Hematopoietic multipotent progenitor cell (in vitro differentiated cells): ENCODE results near the gene CHTF18. TPM values are rescaled to one million over a fixed set of nuclear protein-coding genes. Genes with fewer than 3 reads are reported as not detected.

Experiments
- DNase-seq, 3 donors: peaks; one replicate each; pipeline ENCODE4 v3.0.0-alpha.2; 2011 to 2015; ENCODE audit warnings: low read depth in 2 of 3, low spot score in 2 of 3
- total RNA-seq: library from RNA; depleted of rRNA; stranded (reverse); fragments of >200 nt; gene quantifications from one replicate; pipeline ENCODE4 v1.2.3, GENCODE V29; 2012

CHTF18 gene
- total RNA-seq, 1 donor, result 25.3 TPM

DNA sequence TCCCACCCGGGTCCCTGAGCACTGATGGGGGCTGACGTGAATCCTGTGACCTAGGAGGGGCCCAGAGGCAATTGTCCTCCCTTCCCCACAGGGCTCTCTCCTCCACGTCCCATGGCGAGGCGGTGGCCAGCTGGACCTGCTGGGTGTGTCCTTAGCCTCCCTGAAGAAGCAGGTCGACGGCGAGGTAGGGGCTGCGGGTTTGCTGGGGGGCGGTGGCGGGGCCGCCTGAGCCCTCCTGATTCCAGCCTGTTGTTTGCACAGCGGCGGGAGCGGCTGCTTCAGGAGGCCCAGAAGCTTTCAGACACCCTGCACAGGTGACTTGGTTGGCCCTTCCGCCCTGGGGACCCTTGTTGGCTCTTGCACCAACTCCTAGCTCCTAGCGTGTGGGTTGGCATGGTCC is 1.7 kb downstream of the CHTF18 start:
- no peak for DNase-seq

DNA sequence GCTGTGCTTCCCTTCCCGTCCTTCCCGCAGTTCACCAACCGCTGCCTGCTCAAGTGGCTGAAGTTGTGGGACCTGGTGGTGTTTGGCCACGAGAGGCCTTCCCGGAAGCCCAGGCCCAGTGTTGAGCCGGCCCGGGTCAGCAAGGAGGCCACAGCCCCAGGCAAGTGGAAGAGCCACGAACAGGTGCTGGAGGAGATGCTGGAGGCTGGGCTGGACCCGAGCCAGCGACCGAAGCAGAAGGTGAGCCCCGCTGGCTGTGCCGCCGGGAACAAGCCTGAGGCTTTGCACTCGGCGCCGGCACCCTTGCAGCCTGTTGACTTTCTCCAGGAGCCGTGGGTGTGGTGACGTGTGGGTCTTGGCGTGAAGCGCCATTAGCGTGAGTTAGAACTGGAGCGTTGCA is 2.7 kb downstream of the CHTF18 start:
- DNase-seq, result no peak

- no peak for DNase-seq
These were observed 4.0 kb downstream of the CHTF18 start for GRCh38 chr16:792221-792995.

- DNase-seq, result no peak
These were observed 5.0 kb downstream of the CHTF18 start for GRCh38 chr16:793414-793813.

- DNase-seq, result no peak
These were observed 5.8 kb downstream of the CHTF18 start for GRCh38 chr16:794091-794822.

DNA sequence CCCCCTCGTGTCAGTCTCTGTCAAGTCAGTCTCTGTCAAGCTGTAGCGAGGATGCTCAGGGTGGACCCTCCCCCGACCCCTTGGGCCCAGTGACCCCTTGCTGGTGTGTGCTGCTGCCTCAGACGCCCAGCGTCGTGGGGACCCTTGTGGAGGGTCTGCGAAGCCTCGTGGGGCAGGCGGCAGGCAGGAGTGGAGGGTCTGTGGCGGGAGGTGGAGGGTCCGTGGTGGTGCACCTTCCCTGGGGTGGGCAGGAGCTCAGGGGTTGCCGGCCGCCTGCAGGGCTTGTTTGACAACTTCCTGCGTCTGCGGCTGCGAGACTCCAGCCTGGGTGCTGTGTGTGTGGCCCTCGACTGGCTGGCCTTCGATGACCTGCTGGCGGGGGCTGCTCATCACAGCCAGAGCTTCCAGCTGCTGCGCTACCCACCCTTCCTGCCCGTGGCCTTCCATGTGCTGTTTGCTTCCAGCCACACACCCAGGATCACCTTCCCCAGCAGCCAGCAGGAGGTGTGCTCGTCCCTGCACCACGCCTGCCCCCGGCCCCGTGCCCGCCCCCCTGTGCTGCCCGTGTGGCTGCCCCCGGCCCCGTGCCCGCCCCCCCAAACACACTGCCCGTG is 6.5 kb downstream of the CHTF18 start:
- no peak for DNase-seq

- no peak for DNase-seq
These were observed 7.3 kb downstream of the CHTF18 start for GRCh38 chr16:795580-796229.

DNA sequence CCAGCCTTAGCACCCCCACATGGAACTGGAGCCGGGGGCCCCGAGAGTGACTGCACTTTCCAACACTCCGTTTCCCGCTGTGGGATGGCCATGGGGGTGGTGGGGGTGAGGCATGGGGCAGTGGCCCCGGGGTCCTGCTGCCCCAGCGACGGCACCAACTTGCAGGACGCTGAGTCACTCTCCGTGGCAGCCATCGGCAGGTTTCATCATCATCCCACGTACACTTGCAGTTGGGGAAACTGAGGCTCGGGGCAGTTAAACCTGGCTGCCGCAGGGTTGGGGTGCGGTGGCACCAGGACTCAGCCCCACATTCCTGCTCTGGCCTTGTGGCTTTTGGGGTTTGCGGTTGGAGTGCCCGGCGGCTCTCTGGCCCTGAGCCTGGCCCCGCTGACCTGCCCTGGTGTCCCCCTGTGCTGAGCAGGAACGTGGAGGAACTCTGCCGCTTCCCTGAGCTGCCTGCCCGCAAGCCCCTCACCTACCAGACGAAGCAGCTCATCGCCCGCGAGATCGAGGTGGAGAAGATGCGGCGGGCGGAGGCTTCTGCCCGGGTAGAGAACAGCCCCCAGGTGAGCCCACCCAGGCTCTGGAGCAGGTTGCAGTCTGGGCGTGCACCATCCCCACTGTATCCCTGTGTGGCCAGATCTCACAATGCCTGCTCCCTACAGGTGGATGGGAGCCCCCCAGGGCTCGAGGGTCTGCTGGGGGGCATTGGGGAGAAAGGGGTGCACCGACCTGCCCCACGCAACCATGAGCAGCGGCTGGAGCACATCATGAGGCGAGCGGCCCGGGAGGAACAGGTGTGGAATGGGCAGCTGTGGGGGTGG is 8.1 kb downstream of the CHTF18 start:
- no peak for DNase-seq

DNA sequence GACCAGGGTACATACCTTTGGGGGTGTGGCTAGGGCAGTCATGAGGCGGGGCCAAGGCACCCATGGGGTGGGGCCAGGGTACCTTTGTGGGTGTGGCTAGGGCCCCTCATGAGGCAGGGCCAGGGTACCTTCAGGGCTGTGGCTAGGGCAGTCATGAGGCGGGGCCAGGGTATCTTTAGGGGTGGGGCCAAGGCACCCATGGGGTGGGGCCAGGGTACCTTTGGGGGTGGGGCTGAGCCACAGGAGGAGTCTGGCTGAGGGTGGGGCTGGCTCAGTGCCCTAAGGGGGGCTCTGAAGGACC is 8.7 kb downstream of the CHTF18 start:
- DNase-seq, result no peak

DNA sequence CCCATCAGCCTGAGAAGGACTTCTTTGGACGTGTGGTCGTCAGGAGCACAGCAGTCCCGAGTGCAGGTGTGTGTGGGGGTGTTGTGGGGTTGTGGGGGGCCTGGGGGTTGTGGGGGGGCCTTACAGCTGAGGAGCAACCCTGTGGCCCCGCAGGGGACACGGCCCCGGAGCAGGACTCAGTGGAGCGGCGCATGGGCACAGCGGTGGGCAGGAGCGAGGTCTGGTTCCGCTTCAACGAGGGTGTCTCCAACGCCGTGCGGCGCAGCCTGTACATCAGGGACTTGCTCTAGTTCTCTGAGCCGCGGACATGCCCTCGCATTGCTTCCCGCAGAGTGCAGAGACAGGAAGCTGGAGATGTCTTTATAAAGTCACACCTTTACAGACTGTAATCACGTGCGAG is 9.3 kb downstream of the CHTF18 start:
- no peak for DNase-seq

DNA sequence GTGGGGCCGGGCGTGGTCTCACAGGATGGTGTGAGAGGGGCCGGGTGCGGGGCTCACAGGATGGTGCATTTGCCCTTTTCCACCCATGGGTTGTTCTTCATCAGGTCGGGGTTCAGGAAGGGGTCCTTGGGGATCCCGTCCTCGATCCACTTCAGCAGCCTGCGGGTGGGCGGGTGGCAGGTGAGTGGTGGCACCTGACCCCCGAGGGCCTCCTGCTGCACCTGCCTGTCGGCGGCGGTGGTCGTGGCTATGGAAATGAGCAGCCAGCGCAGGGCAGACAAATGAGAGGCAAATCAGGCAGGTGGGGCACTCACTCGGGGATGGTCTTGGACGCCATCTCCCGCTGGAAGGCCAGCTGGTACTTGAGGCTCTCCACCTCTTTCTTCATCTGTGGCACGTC is 10.2 kb downstream of the CHTF18 start:
- no peak for DNase-seq

- no peak for DNase-seq
These were observed 10.9 kb downstream of the CHTF18 start for GRCh38 chr16:799111-799947.

DNA sequence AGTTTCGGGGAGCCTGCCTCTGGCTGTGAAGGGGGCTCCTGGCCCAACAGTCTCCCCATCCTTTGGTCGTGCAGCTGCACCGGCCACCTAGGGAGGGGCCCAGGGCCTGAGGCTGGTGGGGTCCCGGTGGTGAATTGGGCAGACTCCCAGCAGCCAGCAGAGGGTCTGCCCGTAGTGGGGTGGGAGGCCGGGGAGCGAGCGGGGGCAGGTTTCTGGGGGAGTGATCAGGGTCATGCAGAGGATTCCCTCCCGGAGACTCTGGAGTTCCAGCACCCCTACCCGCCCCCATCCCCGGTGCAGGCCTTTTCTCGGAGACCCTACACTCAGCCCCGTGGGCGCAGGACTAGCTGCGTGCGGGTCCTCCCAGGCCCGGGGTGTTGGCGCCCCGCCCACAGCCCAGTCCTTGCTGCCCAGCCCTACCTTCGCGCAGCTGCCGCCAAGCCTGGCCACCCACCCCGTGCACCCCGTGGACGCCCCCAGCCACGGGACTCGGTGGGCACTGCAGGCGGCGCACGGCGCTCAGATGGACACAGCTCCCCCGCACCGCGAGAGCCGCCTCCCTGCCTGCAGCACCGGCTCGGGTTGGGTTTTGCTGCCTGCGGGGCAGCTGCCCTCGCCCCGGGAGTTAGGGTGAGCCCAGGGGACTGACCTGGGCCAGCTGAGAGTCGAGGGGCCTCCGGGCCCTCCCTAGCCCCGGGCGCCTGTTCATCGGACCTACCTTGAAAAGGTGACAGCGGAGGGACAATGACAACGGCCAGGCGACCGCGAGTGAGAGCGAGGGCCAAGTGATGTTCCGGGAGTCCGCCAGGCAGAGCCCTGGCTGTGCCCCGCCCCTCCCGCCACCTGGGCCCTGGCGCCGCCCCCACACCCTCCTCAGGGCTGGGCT is 11.8 kb downstream of the CHTF18 start, which contains the start of gene GNG13:
TSS of gene GNG13 (minus strand) at position 787 of the 886 bp plus-strand sequence. CDS start 1,657 bp downstream, outside the sequence.
- DNase-seq, result no peak

DNA sequence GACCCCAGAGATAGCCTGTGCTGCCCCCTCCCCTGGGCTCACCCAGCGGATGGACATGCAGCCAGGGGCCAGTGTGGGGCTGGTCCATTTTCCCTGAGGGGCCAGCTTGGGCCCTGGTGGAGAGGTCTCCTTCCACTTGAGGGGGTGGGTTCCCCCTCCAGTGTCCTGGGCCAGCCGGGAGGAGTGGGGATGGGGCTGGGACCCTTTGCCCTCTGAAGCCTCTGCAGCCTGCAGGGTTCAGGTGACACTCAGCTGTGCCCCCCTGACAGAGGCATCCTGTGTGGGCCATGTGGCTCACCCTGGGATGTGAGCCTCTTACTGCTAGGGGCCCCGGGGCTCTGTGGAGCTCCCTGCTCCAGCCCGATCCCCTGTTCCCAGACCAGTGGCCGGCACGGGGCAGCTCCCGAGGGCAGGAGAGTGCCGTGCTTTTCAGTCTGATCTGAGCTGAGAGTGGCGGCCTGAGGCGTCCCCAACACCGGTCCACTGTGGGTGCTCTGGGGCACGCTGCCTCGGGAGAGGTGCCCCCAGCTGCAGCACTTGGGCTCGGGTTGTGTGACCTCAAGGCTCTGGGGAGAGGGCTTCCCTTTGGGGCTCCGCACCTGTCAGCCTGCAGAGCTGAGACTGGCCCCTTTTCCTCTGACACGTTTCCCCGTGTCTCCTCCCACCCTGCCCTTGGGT is 12.6 kb downstream of the CHTF18 start:
- DNase-seq, result no peak

DNA sequence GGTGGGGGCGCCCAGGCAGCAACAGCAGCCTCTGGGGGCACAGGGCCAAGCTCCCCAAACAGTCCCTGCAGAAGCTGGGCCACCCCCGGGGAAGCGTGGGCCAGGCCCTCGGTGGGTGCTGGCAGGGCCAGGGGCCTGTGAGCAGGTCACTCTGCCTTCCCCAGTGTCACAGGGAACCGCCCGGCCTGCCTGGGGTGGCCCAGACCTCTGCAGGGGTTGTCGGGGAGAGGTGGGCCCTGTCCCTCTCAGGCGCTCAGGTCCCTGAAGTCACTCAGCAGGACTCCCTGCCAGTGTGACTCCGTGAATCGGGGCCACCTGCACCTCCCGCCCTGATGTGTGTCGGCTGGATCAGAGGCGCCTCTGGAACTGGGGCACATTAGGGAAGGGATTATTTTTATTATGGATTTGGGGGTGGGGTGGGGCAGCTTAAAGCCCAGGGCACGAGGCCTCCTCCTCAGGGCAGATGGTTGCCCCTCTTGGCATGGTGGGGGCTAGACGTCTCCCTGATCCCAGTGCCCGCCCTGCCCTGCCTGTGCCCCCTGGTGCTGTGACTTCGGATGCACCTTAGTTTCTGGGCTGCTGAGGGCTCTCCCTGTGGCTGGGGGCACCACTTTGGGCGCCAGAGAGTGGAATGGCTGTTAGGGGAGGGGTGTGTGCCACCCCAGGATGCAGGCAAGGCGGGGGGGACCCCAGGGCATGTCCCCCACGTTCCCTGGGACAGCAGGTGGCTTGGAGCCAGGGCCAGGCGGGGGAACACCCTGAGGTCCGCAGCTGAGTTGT is 13.4 kb downstream of the CHTF18 start:
- no peak for DNase-seq

GRCh38 chr16:802461-802860 is 14.0 kb downstream of the CHTF18 start:
- no peak for DNase-seq
